GM15510 (cell line): ENCODE results near the gene ICAM2.

ENCODE experiments used
- POLR2A ChIP-seq: IDR thresholded peaks from 3 replicates; pipeline ENCODE4 v1.6.1; 2011; ENCODE audit warnings: borderline replicate concordance; ENCODE audit not compliant: insufficient read length; ENCODE audit errors: extremely low read depth

Gene ICAM2

GRCh38 chr17:64032081-64032480, 11.6 kb upstream of the ICAM2 start:
- no peak for TF ChIP-seq POLR2A

- TF ChIP-seq POLR2A = no peak
These were observed 8.5 kb upstream of the ICAM2 start for GRCh38 chr17:64028874-64029464.

GRCh38 chr17:64025732-64026294, 5.4 kb upstream of the ICAM2 start:
- no peak for TF ChIP-seq POLR2A

- no peak for TF ChIP-seq POLR2A
These were observed 4.6 kb upstream of the ICAM2 start for GRCh38 chr17:64024781-64025731.

- no peak for TF ChIP-seq POLR2A
These were observed 3.8 kb upstream of the ICAM2 start for GRCh38 chr17:64024215-64024654.

- TF ChIP-seq POLR2A = no peak
These were observed 2.2 kb upstream of the ICAM2 start for GRCh38 chr17:64022611-64023063.

GRCh38 chr17:64017381-64017980, 3.0 kb downstream of the ICAM2 start:
- TF ChIP-seq POLR2A = no peak

- TF ChIP-seq POLR2A = no peak
These were observed 3.5 kb downstream of the ICAM2 start for GRCh38 chr17:64016974-64017373.

GRCh38 chr17:64016231-64016784, 4.1 kb downstream of the ICAM2 start:
- no peak for TF ChIP-seq POLR2A

GRCh38 chr17:64015447-64015846, 5.0 kb downstream of the ICAM2 start:
- TF ChIP-seq POLR2A = no peak

- no peak for TF ChIP-seq POLR2A
These were observed 10.6 kb downstream of the ICAM2 start for GRCh38 chr17:64009571-64010402.

- TF ChIP-seq POLR2A = no peak
These were observed 11.6 kb downstream of the ICAM2 start for GRCh38 chr17:64008830-64009229.

- no peak for TF ChIP-seq POLR2A
These were observed 12.1 kb downstream of the ICAM2 start for GRCh38 chr17:64008346-64008745.

GRCh38 chr17:64007838-64008282, 12.6 kb downstream of the ICAM2 start:
- no peak for TF ChIP-seq POLR2A

GRCh38 chr17:64006361-64007088, 13.9 kb downstream of the ICAM2 start:
- TF ChIP-seq POLR2A = no peak
